ENCODE data around the gene GET4. TPM values are rescaled to one million over a fixed set of nuclear protein-coding genes. Genes with fewer than 3 reads are reported as not detected.
"Not testable (repeated sequence)": the region's sequence is repeated elsewhere in the genome, so short reads cannot be mapped to it uniquely, and the experiment has no call there.

GET4 gene
- total RNA-seq, 2 donors from 2014 or later = 34.8 to 42.2 TPM

DNA sequence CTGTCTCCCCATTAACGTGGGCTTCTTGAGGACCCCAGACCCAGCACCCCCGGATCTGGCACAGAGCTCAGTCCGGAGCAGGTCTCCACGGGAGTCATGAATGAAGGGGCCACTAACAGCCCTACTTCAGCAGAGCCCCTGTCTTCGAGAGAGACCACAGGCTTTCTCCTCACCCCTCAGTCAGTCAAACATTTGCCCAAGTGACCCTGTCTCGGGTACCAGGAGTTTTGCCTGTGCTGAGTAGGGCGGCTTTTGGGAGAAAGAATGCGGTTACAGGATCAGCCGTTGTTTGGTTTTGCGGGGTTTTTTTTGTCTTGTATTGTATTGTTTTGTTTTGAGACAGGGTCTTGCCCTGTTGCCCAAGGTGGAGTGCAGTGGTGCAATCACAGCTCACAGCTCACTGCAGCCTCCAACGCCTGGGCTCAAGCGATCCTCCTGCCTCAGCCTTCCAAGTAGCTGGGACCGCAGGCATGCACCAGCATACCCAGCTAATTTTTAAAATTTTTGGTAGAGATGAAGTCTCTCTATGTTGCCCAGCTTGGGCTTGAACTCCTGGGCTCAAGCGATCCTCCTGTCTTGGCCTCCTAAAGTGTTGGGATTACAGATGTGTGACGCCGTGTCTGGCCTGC lies 61.6 kb downstream of the GET4 start:
- Histone ChIP-seq H3K9me3 (no peaks in the 10 kb centered on the region), H3K27me3 (no peaks in the 10 kb centered on the region), H3K4me1 (no peaks in the 10 kb centered on the region), H3K4me3 (no peak overlapping the region), H3K36me3 (replicated peaks in 1 of 2; ENCODE audit: insufficient read depth in 1 of 2, low read depth in 2 of 2) (no peaks in the 10 kb centered on the region), H3K27ac (no peak overlapping the region)
- WGBS, 2 donors = 90 to 97% methylated on average over 13 to 16 of the region's 16 CpGs
- DNase-seq (no peak), ATAC-seq (no peak)
- TF ChIP-seq POLR2A (IDR thresholded peaks at IDR 0.05) = no peak
- TF ChIP-seq, protein P1, sequence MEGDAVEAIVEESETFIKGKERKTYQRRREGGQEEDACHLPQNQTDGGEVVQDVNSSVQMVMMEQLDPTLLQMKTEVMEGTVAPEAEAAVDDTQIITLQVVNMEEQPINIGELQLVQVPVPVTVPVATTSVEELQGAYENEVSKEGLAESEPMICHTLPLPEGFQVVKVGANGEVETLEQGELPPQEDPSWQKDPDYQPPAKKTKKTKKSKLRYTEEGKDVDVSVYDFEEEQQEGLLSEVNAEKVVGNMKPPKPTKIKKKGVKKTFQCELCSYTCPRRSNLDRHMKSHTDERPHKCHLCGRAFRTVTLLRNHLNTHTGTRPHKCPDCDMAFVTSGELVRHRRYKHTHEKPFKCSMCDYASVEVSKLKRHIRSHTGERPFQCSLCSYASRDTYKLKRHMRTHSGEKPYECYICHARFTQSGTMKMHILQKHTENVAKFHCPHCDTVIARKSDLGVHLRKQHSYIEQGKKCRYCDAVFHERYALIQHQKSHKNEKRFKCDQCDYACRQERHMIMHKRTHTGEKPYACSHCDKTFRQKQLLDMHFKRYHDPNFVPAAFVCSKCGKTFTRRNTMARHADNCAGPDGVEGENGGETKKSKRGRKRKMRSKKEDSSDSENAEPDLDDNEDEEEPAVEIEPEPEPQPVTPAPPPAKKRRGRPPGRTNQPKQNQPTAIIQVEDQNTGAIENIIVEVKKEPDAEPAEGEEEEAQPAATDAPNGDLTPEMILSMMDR (IDR thresholded peaks at IDR 0.05) = no peak
- intact Hi-C loops (cut with DNase I) = no loop called here

DNA sequence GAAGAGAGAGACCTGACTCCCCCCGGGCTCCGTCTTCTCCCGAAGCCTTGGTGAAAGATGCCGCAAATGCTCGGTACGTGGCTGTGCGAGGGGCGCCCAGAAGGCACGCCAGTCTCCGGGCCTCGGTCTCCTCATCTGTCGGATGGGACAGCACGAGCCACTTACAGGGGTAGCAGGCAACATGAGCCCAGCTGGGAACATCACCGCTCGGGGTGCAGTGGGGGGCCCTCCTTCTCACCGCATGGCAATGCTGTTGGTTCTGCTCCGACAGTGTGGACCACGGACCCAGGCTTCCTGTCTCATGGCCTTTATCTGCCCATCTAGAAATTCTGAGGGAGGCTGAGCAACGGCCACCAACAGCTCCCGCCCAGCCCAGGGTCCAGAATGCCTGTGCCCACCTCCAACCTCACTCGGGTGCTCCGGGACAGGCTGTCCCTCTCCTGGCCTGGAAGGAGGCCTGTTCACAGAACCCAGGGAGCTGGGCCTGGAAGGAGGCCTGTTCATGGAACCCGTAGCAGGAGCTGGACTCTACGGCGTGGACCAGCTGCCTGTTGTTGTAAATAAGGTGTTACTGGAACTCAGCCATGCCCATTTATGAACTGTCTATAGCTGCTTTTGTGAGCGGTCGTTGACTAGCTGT lies 62.3 kb downstream of the GET4 start:
- DNase-seq (peak in 1 of 4 donors; percentile 7), ATAC-seq (no peak)
- TF ChIP-seq POLR2A (IDR thresholded peaks at IDR 0.05) = no peak
- no peaks in the 10 kb centered on the region for H3K36me3 ChIP-seq (replicated peaks in 1 of 2; ENCODE audit: insufficient read depth in 1 of 2, low read depth in 2 of 2)
- no peaks in the 10 kb centered on the region for H3K9me3 ChIP-seq
- intact Hi-C loops (cut with DNase I) = no loop called here
- no peak overlapping the region for H3K27ac ChIP-seq
- no peak overlapping the region for H3K4me3 ChIP-seq
- WGBS, 2 donors = 92 to 98% methylated on average over 8 to 27 of the region's 27 CpGs
- no peaks in the 10 kb centered on the region for H3K27me3 ChIP-seq
- no peaks in the 10 kb centered on the region for H3K4me1 ChIP-seq

DNA sequence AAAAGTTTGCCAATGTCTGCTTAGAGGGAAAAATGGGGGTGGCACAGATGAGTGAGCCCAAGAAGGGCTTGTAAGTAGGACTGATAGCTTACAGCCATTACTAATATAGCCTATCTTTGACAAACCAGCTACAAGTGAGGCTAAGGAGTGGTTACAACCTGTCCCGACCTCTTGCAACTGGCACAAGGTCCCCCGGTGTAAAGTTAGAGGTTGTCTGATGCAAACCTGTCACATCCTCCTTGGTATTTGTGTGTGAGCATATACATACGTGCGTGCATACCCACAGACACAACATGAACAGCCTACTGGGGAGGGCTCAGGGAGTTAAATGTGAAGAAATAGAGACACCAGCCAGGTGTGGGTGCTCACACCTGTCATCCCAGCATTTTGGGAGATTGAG lies 63.5 kb downstream of the GET4 start:
- H3K4me1 ChIP-seq = peaks cover 7% of the 10 kb centered on the region
- intact Hi-C loops (cut with DNase I) = no loop called here
- H3K27ac ChIP-seq = no peak overlapping the region

DNA sequence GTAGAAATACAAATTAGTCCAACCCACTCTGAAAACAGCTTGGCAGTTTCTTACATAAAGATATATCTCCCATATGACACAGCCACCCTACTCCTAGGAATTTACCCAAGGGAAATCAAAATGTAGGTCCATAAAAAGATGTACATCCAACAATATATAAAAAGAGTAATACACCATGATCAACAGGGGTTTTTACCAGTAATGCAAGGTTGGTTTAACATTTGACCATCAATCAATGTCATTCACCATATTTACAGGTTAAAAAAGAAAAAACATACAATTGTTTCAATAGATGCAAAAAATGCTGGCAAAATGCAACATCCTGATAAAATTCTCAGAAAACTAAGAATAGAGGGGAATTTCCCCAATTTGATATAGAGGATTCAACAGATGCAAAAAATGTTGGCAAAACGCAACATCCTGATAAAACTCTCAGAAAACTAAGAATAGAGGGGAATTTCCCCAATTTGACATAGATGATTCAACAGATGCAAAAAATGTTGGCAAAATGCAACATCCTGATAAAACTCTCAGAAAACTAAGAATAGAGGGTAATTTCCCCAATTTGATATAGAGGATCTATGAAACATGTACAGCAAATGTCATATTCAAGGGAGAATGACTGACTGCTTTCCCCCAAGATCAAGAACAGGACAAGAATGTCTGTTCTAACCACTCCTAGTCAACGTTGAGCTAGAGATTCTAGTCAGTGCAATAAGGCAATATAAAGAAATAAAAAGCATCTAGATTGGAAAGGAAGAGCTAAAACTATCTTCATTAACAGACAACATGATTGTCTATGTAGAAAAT lies 64.5 kb downstream of the GET4 start:
- Histone ChIP-seq H3K27ac (no peak overlapping the region), H3K36me3 (replicated peaks in 1 of 2; ENCODE audit: insufficient read depth in 1 of 2, low read depth in 2 of 2) (no peaks in the 10 kb centered on the region), H3K27me3 (no peaks in the 10 kb centered on the region), H3K4me3 (no peak overlapping the region), H3K9me3 (no peaks in the 10 kb centered on the region), H3K4me1 (peaks cover 14% of the 10 kb centered on the region)
- no peak for TF ChIP-seq POLR2A (IDR thresholded peaks at IDR 0.05)
- TF ChIP-seq, protein P1 (IDR thresholded peaks at IDR 0.05) = no peak
- WGBS, 2 donors = 39 to 70% methylated on average over 2 of the region's 2 CpGs
- DNase-seq (no peak), ATAC-seq (no peak)
- intact Hi-C loops (cut with DNase I) = no loop called here

More for the DNA sequence above, 63.5 kb downstream of the GET4 start:
- Histone ChIP-seq H3K36me3 (replicated peaks in 1 of 2; ENCODE audit: insufficient read depth in 1 of 2, low read depth in 2 of 2) (no peaks in the 10 kb centered on the region), H3K27me3 (no peaks in the 10 kb centered on the region), H3K4me3 (no peak overlapping the region), H3K9me3 (no peaks in the 10 kb centered on the region)
- no peak for ATAC-seq
- WGBS, 2 donors = 95% methylated on average over 4 of the region's 4 CpGs
- DNase-seq = peak in 1 of 4 donors; percentile 3
- TF ChIP-seq, protein P1 (IDR thresholded peaks at IDR 0.05) = no peak
- TF ChIP-seq POLR2A (IDR thresholded peaks at IDR 0.05) = no peak

DNA sequence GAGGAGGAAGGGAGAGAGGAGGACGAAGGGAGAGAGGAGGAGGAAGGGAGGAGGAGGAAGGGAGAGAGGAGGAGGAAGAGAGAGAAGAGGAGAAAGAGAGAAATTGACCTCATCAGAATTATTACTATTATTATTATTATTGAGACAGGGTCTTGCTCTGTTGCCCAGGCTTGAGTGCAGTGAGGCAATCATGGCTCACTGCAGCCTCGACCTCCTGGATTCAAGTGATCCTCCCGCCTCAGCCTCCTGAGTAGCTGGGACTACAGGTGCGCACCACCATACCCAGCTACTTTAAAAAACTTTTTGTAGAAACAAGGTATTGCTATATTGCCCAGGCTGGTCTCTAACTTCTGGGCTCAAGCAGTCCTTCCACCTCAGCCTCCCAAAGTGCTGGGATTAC lies 67.4 kb downstream of the GET4 start:
- H3K27ac ChIP-seq; H3K4me3 ChIP-seq; DNase-seq; H3K36me3 ChIP-seq (replicated peaks in 1 of 2; ENCODE audit: insufficient read depth in 1 of 2, low read depth in 2 of 2); H3K27me3 ChIP-seq; intact Hi-C loops (cut with DNase I); H3K9me3 ChIP-seq; ATAC-seq: not testable (repeated sequence)
- WGBS, 2 donors = 94 to 96% methylated on average over 4 of the region's 4 CpGs
- H3K4me1 ChIP-seq = peaks cover 23% of the 10 kb centered on the region

Measured in body of pancreas (tissue), 4 donors.